A673 (cell line): Measurements from ENCODE around the gene SERPINB8. TPM values are rescaled to one million over a fixed set of nuclear protein-coding genes. Genes with fewer than 3 reads are reported as not detected.

Source experiments
- Bru-seq: library from RNA; stranded (reverse); fragments of 400-500 nt; gene quantifications from one replicate; lab custom pipeline; 2021; lab: Mats Ljungman, UMichigan
- BruChase-seq, 2 experiments: library from RNA; stranded (reverse); fragments of 400-500 nt; gene quantifications; one replicate each; lab custom pipeline; 2021; lab: Mats Ljungman, UMichigan
- BruUV-seq: library from RNA; stranded (reverse); fragments of 400-500 nt; replicated peaks from 2 replicates; lab custom pipeline; 2021; lab: Mats Ljungman, UMichigan
- CTCF ChIA-PET: fragments of 300-600 bp; sonication (Branson Sonifier 250); formaldehyde crosslinking; loops from one replicate; lab custom pipeline; 2022; ENCODE audit warnings: antibody characterized with exemption; lab: Charles Lee
- POLR2A ChIA-PET: fragments of 300-600 bp; sonication (Branson Sonifier 250); formaldehyde crosslinking; loops from one replicate; lab custom pipeline; 2022; ENCODE audit warnings: antibody characterized with exemption; ENCODE audit not compliant: low non-redundant PET; lab: Charles Lee
- DNase-seq: peaks from one replicate; pipeline ENCODE4 v3.0.0-alpha.2; 2015; ENCODE audit warnings: low spot score
- H3K27ac ChIP-seq: fragments of 200-600 bp; sonication (generic); 2 replicates; pipeline ENCODE4 v1.5.1; 2016; ENCODE audit warnings: mixed run types, low read depth, mild to moderate bottlenecking, mixed read lengths, antibody characterized with exemption, low read length; ENCODE audit not compliant: poor library complexity, severe bottlenecking
- H3K27me3 ChIP-seq: fragments of 200-600 bp; sonication (generic); replicated peaks from 2 replicates; pipeline ENCODE4 v1.6.1; 2017; ENCODE audit warnings: mixed run types, low read depth, mild to moderate bottlenecking, mixed read lengths, antibody characterized with exemption, low read length; ENCODE audit not compliant: insufficient read depth, poor library complexity
- H3K36me3 ChIP-seq: fragments of 200-600 bp; sonication (generic); 2 replicates; pipeline ENCODE4 v1.6.1; 2016; ENCODE audit warnings: mixed run types, mild to moderate bottlenecking, mixed read lengths, antibody characterized with exemption, low read length; ENCODE audit not compliant: insufficient read depth, poor library complexity, severe bottlenecking
- H3K4me1 ChIP-seq: fragments of 200-600 bp; sonication (generic); 2 replicates; pipeline ENCODE4 v1.6.1; 2017; ENCODE audit warnings: mixed run types, mild to moderate bottlenecking, mixed read lengths, antibody characterized with exemption, low read length; ENCODE audit not compliant: insufficient read depth, poor library complexity, severe bottlenecking
- H3K4me3 ChIP-seq: fragments of 200-600 bp; sonication (generic); 2 replicates; pipeline ENCODE4 v1.5.1; 2016; ENCODE audit warnings: low read depth, mixed run types, mild to moderate bottlenecking, mixed read lengths, low read length; ENCODE audit not compliant: poor library complexity, severe bottlenecking
- H3K9me3 ChIP-seq: fragments of 200-600 bp; sonication (generic); 2 replicates; pipeline ENCODE4 v1.6.1; 2016; ENCODE audit warnings: mixed run types, low read depth, mild to moderate bottlenecking, mixed read lengths, antibody characterized with exemption, low read length; ENCODE audit not compliant: poor library complexity, severe bottlenecking
- EZH2 ChIP-seq: fragments of 200-600 bp; sonication (generic); IDR thresholded peaks from 2 replicates; pipeline ENCODE4 v1.6.1; 2017; ENCODE audit warnings: borderline replicate concordance, low read depth, mild to moderate bottlenecking, mixed read lengths, antibody characterized with exemption, low read length; ENCODE audit not compliant: poor library complexity, severe bottlenecking
- intact Hi-C: fragments of 100-400 bp; cut with micrococcal nuclease; formaldehyde crosslinking; loops from one replicate; pipeline ENCODE4 v1.10.0; 2022; ENCODE audit not compliant: unreplicated experiment
- long read RNA-seq: library from polyadenylated mRNA; stranded (forward); transcript quantifications from one replicate; pipeline ENCODE4 v2.0.0, GENCODE V29; 2022
- total RNA-seq: library from RNA; stranded (reverse); gene quantifications from 2 replicates; pipeline ENCODE4 v1.2.3, GENCODE V29; 2021
- TF ChIP-seq, protein P1 (sequence below): fragments of 300-800, 200-600 bp; sonication (generic); conservative IDR thresholded peaks from 2 replicates; pipeline ENCODE4 v1.5.1; 2017; ENCODE audit warnings: low read depth, mild to moderate bottlenecking, antibody characterized with exemption, low read length, moderate library complexity, mixed read lengths

Gene SERPINB8, protein sequence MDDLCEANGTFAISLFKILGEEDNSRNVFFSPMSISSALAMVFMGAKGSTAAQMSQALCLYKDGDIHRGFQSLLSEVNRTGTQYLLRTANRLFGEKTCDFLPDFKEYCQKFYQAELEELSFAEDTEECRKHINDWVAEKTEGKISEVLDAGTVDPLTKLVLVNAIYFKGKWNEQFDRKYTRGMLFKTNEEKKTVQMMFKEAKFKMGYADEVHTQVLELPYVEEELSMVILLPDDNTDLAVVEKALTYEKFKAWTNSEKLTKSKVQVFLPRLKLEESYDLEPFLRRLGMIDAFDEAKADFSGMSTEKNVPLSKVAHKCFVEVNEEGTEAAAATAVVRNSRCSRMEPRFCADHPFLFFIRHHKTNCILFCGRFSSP
- total RNA-seq (11.3 and 26.4 TPM in 2 replicates), Bru-seq, nascent RNA (percentile 73 among the genes with signal in this experiment), BruChase-seq, experiment 1, labeled RNA remaining after a 2-hour chase (percentile 59 among the genes with signal in this experiment), BruChase-seq, experiment 2, labeled RNA remaining after a 6-hour chase (percentile 63 among the genes with signal in this experiment)
- long read RNA-seq, transcript SERPINB8-202 (7 exons, 3,387 nt): major isoform, 5 of 13 reads
- long read RNA-seq, partial matches to known transcripts: 0 of 13 reads
- long read RNA-seq, other reads (novel, unspliced or antisense): 3 of 13 reads

DNA sequence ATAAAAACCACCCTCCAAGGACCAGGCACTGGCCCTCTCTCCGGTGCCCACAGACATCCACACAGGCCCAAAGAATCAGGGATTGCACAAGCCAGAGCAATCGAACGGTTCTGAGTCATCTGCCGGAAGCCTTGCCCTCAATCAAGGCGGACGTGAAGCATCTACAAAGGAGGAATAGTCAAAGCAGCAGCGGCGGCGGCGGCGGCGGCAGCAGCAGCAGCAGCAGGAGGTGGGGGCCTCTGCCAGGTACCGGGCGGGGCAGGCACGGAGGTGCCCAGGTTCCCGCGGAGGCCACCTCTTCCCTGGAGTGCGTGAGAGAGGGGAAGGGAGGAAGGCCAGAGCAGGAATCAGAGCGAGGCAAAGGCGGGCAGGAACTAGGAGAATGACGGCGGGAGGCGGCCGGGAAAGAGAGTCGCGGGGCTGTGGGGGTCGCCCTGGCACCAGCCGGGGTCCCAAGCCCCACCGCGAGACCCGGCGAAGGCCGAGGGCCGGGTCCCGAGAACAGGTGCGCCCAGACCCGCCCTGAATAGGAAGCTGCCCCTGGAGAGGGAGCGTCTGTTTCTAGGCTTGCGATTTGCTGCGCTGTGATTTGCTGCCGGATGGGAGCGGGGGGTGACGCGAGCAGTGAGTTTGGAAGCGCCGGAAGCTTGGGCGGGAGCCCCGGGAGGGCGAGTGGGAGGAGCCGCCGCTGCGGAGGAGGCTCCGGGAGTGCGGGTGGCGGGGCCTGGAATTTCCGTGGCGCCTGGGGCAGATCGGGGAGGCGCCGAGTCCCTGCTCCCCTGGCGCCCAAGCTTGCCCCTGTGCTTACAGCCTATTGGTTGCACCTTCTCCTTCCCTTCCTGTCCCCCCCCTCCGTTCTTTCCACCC, at the start of gene SERPINB8:
Gene SERPINB8 (plus strand): TSS at position 140 of the 867 bp plus-strand sequence. CDS start 8,228 bp downstream, outside the sequence.
- Histone ChIP-seq H3K36me3 (no peaks in the 10 kb centered on the region), H3K9me3 (no peaks in the 10 kb centered on the region), H3K4me1 (peaks cover 8% of the 10 kb centered on the region), H3K4me3 (peak within 1 kb of the TSS; percentile 89), H3K27ac (peak within 1 kb of the TSS; percentile 99), H3K27me3 (no peaks in the 10 kb centered on the region)
- ChIA-PET CTCF (no interaction called here), POLR2A (interaction anchor here (0.6 kb wide), 1 partner anchor 531 kb away, joined by 10 read pairs; no protein-coding TSS in a partner anchor)
- BruUV-seq: TSS peak; percentile 78
- DNase-seq: peak; percentile 97
- intact Hi-C loops: loop anchor here (10.0 kb wide), 1 partner anchor 455 kb away; no protein-coding TSS in a partner anchor
- TF ChIP-seq EZH2: no peak
- TF ChIP-seq, protein P1, sequence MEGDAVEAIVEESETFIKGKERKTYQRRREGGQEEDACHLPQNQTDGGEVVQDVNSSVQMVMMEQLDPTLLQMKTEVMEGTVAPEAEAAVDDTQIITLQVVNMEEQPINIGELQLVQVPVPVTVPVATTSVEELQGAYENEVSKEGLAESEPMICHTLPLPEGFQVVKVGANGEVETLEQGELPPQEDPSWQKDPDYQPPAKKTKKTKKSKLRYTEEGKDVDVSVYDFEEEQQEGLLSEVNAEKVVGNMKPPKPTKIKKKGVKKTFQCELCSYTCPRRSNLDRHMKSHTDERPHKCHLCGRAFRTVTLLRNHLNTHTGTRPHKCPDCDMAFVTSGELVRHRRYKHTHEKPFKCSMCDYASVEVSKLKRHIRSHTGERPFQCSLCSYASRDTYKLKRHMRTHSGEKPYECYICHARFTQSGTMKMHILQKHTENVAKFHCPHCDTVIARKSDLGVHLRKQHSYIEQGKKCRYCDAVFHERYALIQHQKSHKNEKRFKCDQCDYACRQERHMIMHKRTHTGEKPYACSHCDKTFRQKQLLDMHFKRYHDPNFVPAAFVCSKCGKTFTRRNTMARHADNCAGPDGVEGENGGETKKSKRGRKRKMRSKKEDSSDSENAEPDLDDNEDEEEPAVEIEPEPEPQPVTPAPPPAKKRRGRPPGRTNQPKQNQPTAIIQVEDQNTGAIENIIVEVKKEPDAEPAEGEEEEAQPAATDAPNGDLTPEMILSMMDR: no peak

DNA sequence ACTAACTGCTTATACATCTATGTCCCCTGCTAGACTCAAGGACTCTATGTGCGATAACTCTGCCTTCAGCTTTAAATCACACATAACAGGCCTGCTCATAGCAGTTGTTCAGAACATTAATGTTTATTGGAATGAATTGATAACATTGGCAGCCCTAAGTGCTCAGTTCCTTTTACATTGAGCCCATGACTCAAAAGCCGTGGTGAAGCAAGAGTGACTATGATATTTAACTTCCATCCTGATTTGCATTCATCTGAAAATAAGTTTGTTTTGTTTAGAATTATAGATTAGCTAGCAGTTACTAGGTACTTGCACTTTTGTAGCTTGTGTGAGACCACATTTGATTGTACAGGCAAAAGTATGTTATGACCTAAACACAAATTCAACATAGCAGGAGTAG, 47.8 kb upstream of the SERPINB8 start:
- BruUV-seq: no TSS peak
- ChIA-PET POLR2A (no interaction called here), CTCF (no interaction called here)
- intact Hi-C loops: no loop called here
- Histone ChIP-seq H3K4me1 (no peaks in the 10 kb centered on the region), H3K27ac (no peak overlapping the region), H3K4me3 (no peak overlapping the region), H3K27me3 (peaks cover 3% of the 10 kb centered on the region), H3K9me3 (no peaks in the 10 kb centered on the region), H3K36me3 (no peaks in the 10 kb centered on the region)
- DNase-seq: no peak
- TF ChIP-seq EZH2: no peak
- TF ChIP-seq, protein P1: no peak

DNA sequence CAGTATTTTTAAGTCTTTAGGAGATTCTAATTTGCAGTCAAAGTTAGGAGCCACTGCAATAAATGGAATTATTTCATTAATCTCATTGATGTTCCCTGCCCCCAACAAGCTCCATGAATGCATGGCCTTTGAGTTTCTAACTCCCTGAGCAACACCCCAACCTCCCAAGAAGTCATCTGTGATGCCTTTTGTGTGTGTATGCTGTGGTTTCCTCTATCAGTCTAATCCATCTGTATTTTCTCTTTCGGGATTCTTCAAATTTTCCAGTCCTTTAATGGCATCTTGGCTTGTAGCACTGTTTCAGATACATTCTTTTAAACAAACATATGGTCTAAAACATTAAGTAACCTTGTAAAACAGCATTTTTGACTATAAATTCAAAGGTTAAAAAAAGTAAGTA, 45.3 kb upstream of the SERPINB8 start:
- Histone ChIP-seq H3K27ac (no peak overlapping the region), H3K4me3 (no peak overlapping the region), H3K27me3 (no peaks in the 10 kb centered on the region), H3K4me1 (no peaks in the 10 kb centered on the region), H3K36me3 (no peaks in the 10 kb centered on the region), H3K9me3 (no peaks in the 10 kb centered on the region)
- TF ChIP-seq, protein P1: no peak
- TF ChIP-seq EZH2: no peak
- BruUV-seq: no TSS peak
- DNase-seq: no peak
- intact Hi-C loops: no loop called here
- POLR2A ChIA-PET: no interaction called here
- CTCF ChIA-PET: no interaction called here
